ENCODE results near the gene KHDC4.
A peak's percentile ranks its signal among the peaks of the same experiment; 100 is the strongest.
"Not testable (repeated sequence)": the region's sequence is repeated elsewhere in the genome, so short reads cannot be mapped to it uniquely, and the experiment has no call there.

The KHDC4 gene

DNA sequence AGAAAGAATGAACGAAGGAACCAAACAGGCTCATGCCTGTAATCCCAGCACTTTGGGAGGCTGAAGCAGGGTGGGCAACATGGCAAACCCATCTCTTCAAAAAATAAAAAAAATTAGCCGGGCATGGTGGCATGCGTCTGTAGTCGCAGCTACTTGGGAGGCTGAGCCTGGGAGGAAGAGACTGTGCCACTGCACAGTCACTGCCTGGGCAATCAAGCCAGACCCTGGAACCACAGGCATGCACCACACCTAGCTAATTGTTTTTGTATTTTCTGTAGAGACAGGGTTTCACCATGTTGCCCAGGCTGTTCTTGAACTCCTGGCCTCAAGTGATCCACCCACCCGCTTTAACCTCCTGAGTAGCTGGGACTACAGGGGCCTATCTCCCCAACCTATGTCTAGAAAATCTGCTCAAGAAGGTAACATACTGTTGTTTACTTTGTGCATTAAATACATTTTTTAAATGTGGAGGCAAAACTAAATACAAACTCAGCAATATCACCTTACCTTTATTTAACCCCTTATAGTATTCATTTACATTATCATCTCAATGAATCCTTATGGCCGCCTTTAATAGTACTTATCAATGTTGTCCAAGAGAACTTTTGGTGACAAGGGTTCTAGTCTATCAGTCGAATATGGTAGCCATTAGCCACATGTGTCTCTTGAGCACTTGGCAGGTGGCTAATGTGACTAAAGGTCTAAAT, 2.7 kb downstream of the KHDC4 start:
- Histone ChIP-seq H3K9ac (ENCODE audit: insufficient read length) (peak overlapping the region; percentile 93), H3K9me3 (ENCODE audit: low read depth, low read length) (no peaks in the 10 kb centered on the region), H3K27ac (no peak overlapping the region), H3K36me3 (ENCODE audit: insufficient read depth, low read length) (peaks cover 72% of the 10 kb centered on the region), H3K4me3 (peak overlapping the region; percentile 82)
- no peak for TF ChIP-seq POLR2AphosphoS5 (IDR thresholded peaks at IDR 0.05; ENCODE audit: borderline replicate concordance, low read depth, low read length)
- no peak for TF ChIP-seq FOXP2 (optimal IDR thresholded peaks at IDR 0.05; ENCODE audit: control extremely low read depth, extremely low read length, insufficient read depth)
- TF ChIP-seq EZH2 (IDR thresholded peaks at IDR 0.05): no peak
- no peak for DNase-seq (ENCODE audit: low read depth, low spot score)

- not testable (repeated sequence) for H3K9me3 ChIP-seq (ENCODE audit: low read depth, low read length); H3K27ac ChIP-seq; DNase-seq (ENCODE audit: low read depth, low spot score); H3K9ac ChIP-seq (ENCODE audit: insufficient read length)
- H3K36me3 ChIP-seq (ENCODE audit: insufficient read depth, low read length): peaks cover 79% of the 10 kb centered on the region
- peak overlapping the region; percentile 21; the same call in 1 of the 2 replicates for H3K4me3 ChIP-seq
Observed at GRCh38 chr1:155930725-155931124, 3.5 kb downstream of the KHDC4 start.

DNA sequence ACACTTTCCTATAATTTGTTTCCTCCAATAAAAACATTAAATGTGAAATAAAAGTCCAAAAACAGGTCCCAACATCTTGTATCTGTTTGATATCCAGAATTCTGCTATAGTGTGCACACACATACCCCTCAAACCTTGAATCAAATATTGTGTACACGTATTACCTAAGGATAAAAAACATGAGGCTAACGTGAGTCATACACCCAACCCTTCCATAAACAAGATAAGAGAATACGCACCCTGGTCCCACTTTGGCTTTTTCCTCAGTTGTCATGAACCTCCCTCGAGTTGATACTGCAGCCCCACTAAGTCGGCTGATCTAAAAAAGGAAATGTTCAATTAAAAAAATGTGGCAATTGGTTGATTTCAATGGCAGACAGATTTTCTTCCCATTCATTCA, 5.2 kb downstream of the KHDC4 start:
- H3K9me3 ChIP-seq (ENCODE audit: low read depth, low read length): no peaks in the 10 kb centered on the region
- no peak for DNase-seq (ENCODE audit: low read depth, low spot score)
- no peak for TF ChIP-seq FOXP2 (optimal IDR thresholded peaks at IDR 0.05; ENCODE audit: control extremely low read depth, extremely low read length, insufficient read depth)
- TF ChIP-seq POLR2AphosphoS5 (IDR thresholded peaks at IDR 0.05; ENCODE audit: borderline replicate concordance, low read depth, low read length): no peak
- TF ChIP-seq EZH2 (IDR thresholded peaks at IDR 0.05): no peak
- H3K9ac ChIP-seq (ENCODE audit: insufficient read length): no peak overlapping the region
- H3K36me3 ChIP-seq (ENCODE audit: insufficient read depth, low read length): peaks cover 95% of the 10 kb centered on the region
- no peak overlapping the region for H3K4me3 ChIP-seq
- H3K27ac ChIP-seq: no peak overlapping the region

GRCh38 chr1:155925506-155925905, 8.7 kb downstream of the KHDC4 start:
- Histone ChIP-seq H3K36me3 (ENCODE audit: insufficient read depth, low read length) (peaks cover 98% of the 10 kb centered on the region), H3K4me3 (no peak overlapping the region), H3K9ac (ENCODE audit: insufficient read length) (no peak overlapping the region), H3K9me3 (ENCODE audit: low read depth, low read length) (no peaks in the 10 kb centered on the region), H3K27ac (no peak overlapping the region)
- TF ChIP-seq EZH2 (IDR thresholded peaks at IDR 0.05) (no peak), FOXP2 (optimal IDR thresholded peaks at IDR 0.05; ENCODE audit: control extremely low read depth, extremely low read length, insufficient read depth) (no peak), POLR2AphosphoS5 (IDR thresholded peaks at IDR 0.05; ENCODE audit: borderline replicate concordance, low read depth, low read length) (no peak)
- no peak for DNase-seq (ENCODE audit: low read depth, low spot score)

GRCh38 chr1:155920717-155921116, 13.5 kb downstream of the KHDC4 start:
- Histone ChIP-seq H3K4me3 (no peak overlapping the region), H3K27ac (no peak overlapping the region), H3K9ac (ENCODE audit: insufficient read length) (no peak overlapping the region), H3K36me3 (ENCODE audit: insufficient read depth, low read length) (peaks cover 96% of the 10 kb centered on the region), H3K9me3 (ENCODE audit: low read depth, low read length) (no peaks in the 10 kb centered on the region)
- TF ChIP-seq EZH2 (IDR thresholded peaks at IDR 0.05) (no peak), POLR2AphosphoS5 (IDR thresholded peaks at IDR 0.05; ENCODE audit: borderline replicate concordance, low read depth, low read length) (no peak), FOXP2 (optimal IDR thresholded peaks at IDR 0.05; ENCODE audit: control extremely low read depth, extremely low read length, insufficient read depth) (no peak)
- DNase-seq (ENCODE audit: low read depth, low spot score): no peak

- TF ChIP-seq EZH2 (IDR thresholded peaks at IDR 0.05): no peak
- TF ChIP-seq POLR2AphosphoS5 (IDR thresholded peaks at IDR 0.05; ENCODE audit: borderline replicate concordance, low read depth, low read length): no peak
- no peak for TF ChIP-seq FOXP2 (optimal IDR thresholded peaks at IDR 0.05; ENCODE audit: control extremely low read depth, extremely low read length, insufficient read depth)
- H3K27ac ChIP-seq: no peak overlapping the region
- H3K9me3 ChIP-seq (ENCODE audit: low read depth, low read length): no peaks in the 10 kb centered on the region
- no peak overlapping the region for H3K9ac ChIP-seq (ENCODE audit: insufficient read length)
- peaks cover 96% of the 10 kb centered on the region for H3K36me3 ChIP-seq (ENCODE audit: insufficient read depth, low read length)
- no peak for DNase-seq (ENCODE audit: low read depth, low spot score)
- no peak overlapping the region for H3K4me3 ChIP-seq
Observed at GRCh38 chr1:155919801-155920200, 14.4 kb downstream of the KHDC4 start.

- DNase-seq (ENCODE audit: low read depth, low spot score): no peak
- no peak for TF ChIP-seq EZH2 (IDR thresholded peaks at IDR 0.05)
- TF ChIP-seq FOXP2 (optimal IDR thresholded peaks at IDR 0.05; ENCODE audit: control extremely low read depth, extremely low read length, insufficient read depth): no peak
- TF ChIP-seq POLR2AphosphoS5 (IDR thresholded peaks at IDR 0.05; ENCODE audit: borderline replicate concordance, low read depth, low read length): no peak
Observed at GRCh38 chr1:155918660-155919059, 15.6 kb downstream of the KHDC4 start.

DNA sequence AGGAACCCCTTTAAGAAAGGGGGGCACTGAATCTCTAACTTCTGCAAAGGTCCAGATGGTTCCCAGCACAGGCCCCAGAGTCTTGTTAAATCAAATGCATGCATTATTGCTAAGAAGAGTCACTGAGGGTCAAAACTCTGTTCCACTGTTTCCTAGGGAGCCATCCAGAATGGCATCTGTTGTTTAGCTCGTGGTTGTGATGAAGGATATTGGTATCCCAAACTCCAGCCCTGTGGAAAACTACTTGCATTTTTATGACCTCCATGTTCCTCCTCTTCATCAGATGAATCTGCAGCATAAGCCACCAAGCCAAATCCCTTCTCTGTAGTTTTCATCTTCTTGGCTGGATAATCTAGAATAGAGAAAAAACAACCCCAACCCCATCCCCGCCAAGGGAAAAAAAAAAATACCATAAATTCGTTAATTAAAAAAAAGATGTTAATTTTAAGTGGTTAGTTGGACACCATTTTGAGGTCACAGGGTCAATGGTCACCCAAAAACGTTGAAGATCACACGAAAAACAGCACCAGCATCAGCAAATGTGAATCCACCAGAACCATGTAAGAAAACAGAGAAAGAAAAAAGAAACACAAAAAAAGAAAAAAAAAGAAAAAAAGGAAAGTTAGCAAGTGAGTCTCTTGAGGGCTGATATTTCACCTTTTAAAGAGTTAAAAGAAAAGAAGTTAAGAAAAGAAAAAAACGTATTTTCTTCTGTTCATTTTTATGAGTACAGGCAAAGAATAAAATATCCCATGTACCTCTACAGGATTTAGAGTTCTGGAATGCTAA, 20.1 kb downstream of the KHDC4 start:
- Histone ChIP-seq H3K9me3 (ENCODE audit: low read depth, low read length) (no peaks in the 10 kb centered on the region), H3K36me3 (ENCODE audit: insufficient read depth, low read length) (peaks cover 76% of the 10 kb centered on the region), H3K4me3 (no peak overlapping the region), H3K9ac (ENCODE audit: insufficient read length) (no peak overlapping the region), H3K27ac (peak overlapping the region; percentile 79)
- TF ChIP-seq FOXP2 (optimal IDR thresholded peaks at IDR 0.05; ENCODE audit: control extremely low read depth, extremely low read length, insufficient read depth) (no peak), EZH2 (IDR thresholded peaks at IDR 0.05) (no peak), POLR2AphosphoS5 (IDR thresholded peaks at IDR 0.05; ENCODE audit: borderline replicate concordance, low read depth, low read length) (no peak)
- DNase-seq (ENCODE audit: low read depth, low spot score): no peak

More at GRCh38 chr1:155918660-155919059, 15.6 kb downstream of the KHDC4 start:
- H3K4me3 ChIP-seq: no peak overlapping the region
- H3K27ac ChIP-seq: no peak overlapping the region
- H3K9me3 ChIP-seq (ENCODE audit: low read depth, low read length): no peaks in the 10 kb centered on the region
- peaks cover 96% of the 10 kb centered on the region for H3K36me3 ChIP-seq (ENCODE audit: insufficient read depth, low read length)
- H3K9ac ChIP-seq (ENCODE audit: insufficient read length): no peak overlapping the region
